ENCODE data around the gene TP63.
"Not testable (repeated sequence)": the region's sequence is repeated elsewhere in the genome, so short reads cannot be mapped to it uniquely, and the experiment has no call there.

Gene TP63

GRCh38 chr3:189626286-189626685, 4.9 kb upstream of the TP63 start:
- no peak for DNase-seq

- DNase-seq = no peak
Measured at GRCh38 chr3:189629803-189630455, 1.3 kb upstream of the TP63 start.

- DNase-seq = no peak
Measured at GRCh38 chr3:189630767-189631372, 319 bp upstream of the TP63 start.

GRCh38 chr3:189631409-189631808, 220 bp downstream of the TP63 start:
- no peak for DNase-seq

GRCh38 chr3:189632242-189632641, 1.1 kb downstream of the TP63 start:
- no peak for DNase-seq

GRCh38 chr3:189635339-189635738, 4.2 kb downstream of the TP63 start:
- no peak for DNase-seq

GRCh38 chr3:189636048-189636447, 4.9 kb downstream of the TP63 start:
- DNase-seq = no peak

GRCh38 chr3:189637750-189638149, 6.6 kb downstream of the TP63 start:
- DNase-seq = peak; percentile 25 to 42

- no peak for DNase-seq
Measured at GRCh38 chr3:189638276-189639031, 7.3 kb downstream of the TP63 start.

- DNase-seq = no peak
Measured at GRCh38 chr3:189641776-189642175, 10.6 kb downstream of the TP63 start.

GRCh38 chr3:189646853-189647542, 15.8 kb downstream of the TP63 start:
- no peak for DNase-seq

GRCh38 chr3:189652042-189652441, 20.9 kb downstream of the TP63 start:
- no peak for DNase-seq

GRCh38 chr3:189655617-189656016, 24.4 kb downstream of the TP63 start:
- no peak for DNase-seq

- DNase-seq = no peak
Measured at GRCh38 chr3:189659571-189659970, 28.4 kb downstream of the TP63 start.

GRCh38 chr3:189664311-189664710, 33.1 kb downstream of the TP63 start:
- peak; percentile 34 to 37 for DNase-seq

- not testable (repeated sequence) for DNase-seq
Measured at GRCh38 chr3:189672346-189672745, 41.2 kb downstream of the TP63 start.

GRCh38 chr3:189673535-189673934, 42.3 kb downstream of the TP63 start:
- DNase-seq = no peak

- DNase-seq = no peak
Measured at GRCh38 chr3:189674249-189674913, 43.2 kb downstream of the TP63 start.

GRCh38 chr3:189677667-189678066, 46.5 kb downstream of the TP63 start:
- no peak for DNase-seq

GRCh38 chr3:189680723-189681122, 49.5 kb downstream of the TP63 start:
- no peak for DNase-seq

GRCh38 chr3:189683546-189684255, 52.5 kb downstream of the TP63 start:
- DNase-seq = no peak

GRCh38 chr3:189684317-189684716, 53.1 kb downstream of the TP63 start:
- no peak for DNase-seq
